ENCODE measurements around the gene HNRNPC.

HNRNPC gene

GRCh38 chr14:21264025-21264801 lies 5.0 kb downstream of the HNRNPC start:
- Histone ChIP-seq H3K4me2 (ENCODE audit: insufficient read depth, low read length) (peak overlapping the region; percentile 73), H3K4me1 (ENCODE audit: insufficient read depth, low read length) (peaks cover 82% of the 10 kb centered on the region), H2AFZ (ENCODE audit: low read depth, low read length) (no peak overlapping the region), H4K20me1 (ENCODE audit: insufficient read depth, low read length) (peaks cover 91% of the 10 kb centered on the region), H3K9ac (ENCODE audit: low read depth, low read length) (peak overlapping the region; percentile 31), H3K9me3 (ENCODE audit: insufficient read depth, low read length, severe bottlenecking) (no peaks in the 10 kb centered on the region), H3K4me3 (ENCODE audit: low read depth in 1 of 2, low read length in 2 of 2) (peak overlapping the region in 1 of 2 experiments; percentile 82; a peak in 1 of 4 replicates), H3K79me2 (ENCODE audit: insufficient read depth, low read length) (peaks cover 99% of the 10 kb centered on the region), H3K36me3 (ENCODE audit: insufficient read depth, low read length) (peaks cover 92% of the 10 kb centered on the region), H3K27me3 (ENCODE audit: insufficient read depth, low read length, poor library complexity) (no peaks in the 10 kb centered on the region), H3K27ac (ENCODE audit: low read length) (peak overlapping the region; percentile 14; the same call in 1 of the 2 replicates)
- DNase-seq (no peak), ATAC-seq (ENCODE audit: insufficient read depth, low read depth) (peak; percentile 63)
- no peak for TF ChIP-seq EZH2 (IDR thresholded peaks at IDR 0.05; ENCODE audit: borderline replicate concordance, low read depth, low read length, severe bottlenecking)
- TF ChIP-seq, protein P1, sequence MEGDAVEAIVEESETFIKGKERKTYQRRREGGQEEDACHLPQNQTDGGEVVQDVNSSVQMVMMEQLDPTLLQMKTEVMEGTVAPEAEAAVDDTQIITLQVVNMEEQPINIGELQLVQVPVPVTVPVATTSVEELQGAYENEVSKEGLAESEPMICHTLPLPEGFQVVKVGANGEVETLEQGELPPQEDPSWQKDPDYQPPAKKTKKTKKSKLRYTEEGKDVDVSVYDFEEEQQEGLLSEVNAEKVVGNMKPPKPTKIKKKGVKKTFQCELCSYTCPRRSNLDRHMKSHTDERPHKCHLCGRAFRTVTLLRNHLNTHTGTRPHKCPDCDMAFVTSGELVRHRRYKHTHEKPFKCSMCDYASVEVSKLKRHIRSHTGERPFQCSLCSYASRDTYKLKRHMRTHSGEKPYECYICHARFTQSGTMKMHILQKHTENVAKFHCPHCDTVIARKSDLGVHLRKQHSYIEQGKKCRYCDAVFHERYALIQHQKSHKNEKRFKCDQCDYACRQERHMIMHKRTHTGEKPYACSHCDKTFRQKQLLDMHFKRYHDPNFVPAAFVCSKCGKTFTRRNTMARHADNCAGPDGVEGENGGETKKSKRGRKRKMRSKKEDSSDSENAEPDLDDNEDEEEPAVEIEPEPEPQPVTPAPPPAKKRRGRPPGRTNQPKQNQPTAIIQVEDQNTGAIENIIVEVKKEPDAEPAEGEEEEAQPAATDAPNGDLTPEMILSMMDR (IDR thresholded peaks at IDR 0.05; ENCODE audit: borderline replicate concordance, extremely low read depth, low read length, poor library complexity, severe bottlenecking), result no peak

GRCh38 chr14:21263284-21264024 lies 5.8 kb downstream of the HNRNPC start:
- Histone ChIP-seq H3K36me3 (ENCODE audit: insufficient read depth, low read length) (peaks cover 95% of the 10 kb centered on the region), H3K9ac (ENCODE audit: low read depth, low read length) (peak overlapping the region; percentile 31; the same call in 1 of the 2 replicates), H2AFZ (ENCODE audit: low read depth, low read length) (no peak overlapping the region), H3K4me1 (ENCODE audit: insufficient read depth, low read length) (peaks cover 89% of the 10 kb centered on the region), H3K9me3 (ENCODE audit: insufficient read depth, low read length, severe bottlenecking) (no peaks in the 10 kb centered on the region), H3K4me3 (ENCODE audit: low read depth in 1 of 2, low read length in 2 of 2) (peak overlapping the region in 1 of 2 experiments; percentile 82; a peak in 1 of 4 replicates), H3K79me2 (ENCODE audit: insufficient read depth, low read length) (peaks cover 99% of the 10 kb centered on the region), H3K4me2 (ENCODE audit: insufficient read depth, low read length) (peak overlapping the region; percentile 73), H3K27ac (ENCODE audit: low read length) (no peak overlapping the region), H3K27me3 (ENCODE audit: insufficient read depth, low read length, poor library complexity) (no peaks in the 10 kb centered on the region), H4K20me1 (ENCODE audit: insufficient read depth, low read length) (peaks cover 93% of the 10 kb centered on the region)
- ATAC-seq (ENCODE audit: insufficient read depth, low read depth) (no peak), DNase-seq (no peak)
- TF ChIP-seq, protein P1 (IDR thresholded peaks at IDR 0.05; ENCODE audit: borderline replicate concordance, extremely low read depth, low read length, poor library complexity, severe bottlenecking), result no peak
- TF ChIP-seq EZH2 (IDR thresholded peaks at IDR 0.05; ENCODE audit: borderline replicate concordance, low read depth, low read length, severe bottlenecking), result no peak

DNA sequence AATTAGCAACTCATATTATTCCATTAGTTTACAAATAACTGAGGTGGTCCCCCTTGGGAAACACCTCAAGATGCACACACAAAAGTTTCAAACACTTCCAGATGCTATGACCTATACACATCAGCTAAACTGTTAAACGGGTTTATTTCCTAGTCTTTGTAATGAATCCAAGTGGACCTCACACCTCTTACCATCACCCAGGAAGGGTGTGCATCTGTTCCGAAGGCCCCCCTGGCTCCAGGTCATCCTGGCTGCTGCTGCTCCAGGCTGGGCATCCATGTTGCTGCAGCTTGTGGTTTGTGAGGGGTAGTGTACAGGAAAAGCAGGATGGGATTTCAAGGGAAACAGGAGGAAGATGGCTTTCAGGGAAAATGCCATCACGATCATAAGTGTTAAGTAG lies 6.8 kb downstream of the HNRNPC start:
- TF ChIP-seq, protein P1 (IDR thresholded peaks at IDR 0.05; ENCODE audit: borderline replicate concordance, extremely low read depth, low read length, poor library complexity, severe bottlenecking), result no peak
- no peak for TF ChIP-seq EZH2 (IDR thresholded peaks at IDR 0.05; ENCODE audit: borderline replicate concordance, low read depth, low read length, severe bottlenecking)
- ATAC-seq (ENCODE audit: insufficient read depth, low read depth) (no peak), DNase-seq (no peak)
- Histone ChIP-seq H3K9ac (ENCODE audit: low read depth, low read length) (peak overlapping the region; percentile 28; the same call in 1 of the 2 replicates), H3K27ac (ENCODE audit: low read length) (no peak overlapping the region), H3K36me3 (ENCODE audit: insufficient read depth, low read length) (peaks cover 95% of the 10 kb centered on the region), H2AFZ (ENCODE audit: low read depth, low read length) (no peak overlapping the region), H3K79me2 (ENCODE audit: insufficient read depth, low read length) (peaks cover 99% of the 10 kb centered on the region), H3K4me2 (ENCODE audit: insufficient read depth, low read length) (peak overlapping the region; percentile 73), H3K27me3 (ENCODE audit: insufficient read depth, low read length, poor library complexity) (no peaks in the 10 kb centered on the region), H3K9me3 (ENCODE audit: insufficient read depth, low read length, severe bottlenecking) (no peaks in the 10 kb centered on the region), H4K20me1 (ENCODE audit: insufficient read depth, low read length) (peaks cover 93% of the 10 kb centered on the region), H3K4me3 (ENCODE audit: low read depth in 1 of 2, low read length in 2 of 2) (peak overlapping the region in 1 of 2 experiments; percentile 40; a peak in 1 of 4 replicates), H3K4me1 (ENCODE audit: insufficient read depth, low read length) (peaks cover 85% of the 10 kb centered on the region)

Data from DND-41 (cell line).